GM13976 (cell line): ENCODE measurements around the gene LRRC37A3.
"Not testable (repeated sequence)": the region's sequence is repeated elsewhere in the genome, so short reads cannot be mapped to it uniquely, and the experiment has no call there.

ENCODE experiments used
- DNase-seq: peaks from one replicate; pipeline ENCODE4 v3.0.0; 2012; ENCODE audit warnings: low spot score
- in situ Hi-C: fragments of 300-500 bp; cut with MboI; formaldehyde crosslinking; loops from one replicate; pipeline ENCODE4 v1.12.0; 2022; ENCODE audit warnings: low sequenced_read_pairs, mixed read lengths, inconsistent platforms; ENCODE audit not compliant: unreplicated experiment

LRRC37A3 gene

GRCh38 chr17:64840960-64841359, 78.3 kb downstream of the LRRC37A3 start:
- DNase-seq, in situ Hi-C loops: not testable (repeated sequence)

GRCh38 chr17:64838513-64838912, 80.8 kb downstream of the LRRC37A3 start:
- in situ Hi-C loops, DNase-seq: not testable (repeated sequence)

GRCh38 chr17:64837018-64837761, 82.1 kb downstream of the LRRC37A3 start:
- in situ Hi-C loops, result not testable (repeated sequence)
- peak; percentile 88 for DNase-seq

DNA sequence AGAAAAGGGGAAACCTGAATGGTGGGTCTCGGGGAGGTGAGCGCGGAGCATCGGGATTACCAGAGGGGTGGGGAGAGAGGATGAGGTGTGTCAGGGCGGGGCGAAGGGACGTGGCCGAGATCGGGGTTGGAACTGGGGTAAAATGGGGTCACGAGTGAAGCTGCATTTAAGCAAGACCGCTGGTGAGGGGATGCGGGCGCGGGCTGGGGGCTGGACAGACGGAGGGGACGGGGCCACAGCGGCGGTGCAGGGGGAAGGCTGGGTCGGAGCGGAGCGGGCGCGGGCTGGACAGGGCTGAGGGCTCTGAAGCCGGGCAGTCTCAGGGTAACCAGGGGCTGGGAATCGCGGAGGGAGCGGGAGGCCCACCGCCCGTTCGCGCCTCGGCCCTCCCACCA, 82.7 kb downstream of the LRRC37A3 start:
- in situ Hi-C loops, result not testable (repeated sequence)

DNA sequence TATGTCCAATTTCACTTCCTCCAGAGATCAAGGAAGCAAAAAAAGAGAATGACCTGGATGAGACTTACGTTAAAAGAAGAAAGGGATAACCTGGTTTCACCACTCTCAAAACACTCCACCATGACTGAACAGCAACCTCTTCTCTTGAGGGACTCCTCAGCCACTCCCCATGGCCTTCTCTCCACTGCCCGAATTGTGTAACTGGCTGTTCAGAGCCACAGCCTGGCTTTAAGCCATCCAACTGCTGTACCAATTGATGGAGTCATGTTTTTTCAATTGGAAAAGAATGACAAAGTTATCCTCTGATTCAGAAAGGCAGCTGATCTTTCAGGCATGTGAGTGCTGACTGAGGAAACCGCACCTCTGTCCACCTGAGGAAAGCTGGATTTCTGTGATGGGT, 85.2 kb downstream of the LRRC37A3 start:
- DNase-seq, in situ Hi-C loops: not testable (repeated sequence)

More for the DNA sequence above, 82.7 kb downstream of the LRRC37A3 start:
- peak; percentile 19 for DNase-seq

- in situ Hi-C loops, DNase-seq: not testable (repeated sequence)
These were observed 88.6 kb downstream of the LRRC37A3 start for GRCh38 chr17:64830631-64831040.

DNA sequence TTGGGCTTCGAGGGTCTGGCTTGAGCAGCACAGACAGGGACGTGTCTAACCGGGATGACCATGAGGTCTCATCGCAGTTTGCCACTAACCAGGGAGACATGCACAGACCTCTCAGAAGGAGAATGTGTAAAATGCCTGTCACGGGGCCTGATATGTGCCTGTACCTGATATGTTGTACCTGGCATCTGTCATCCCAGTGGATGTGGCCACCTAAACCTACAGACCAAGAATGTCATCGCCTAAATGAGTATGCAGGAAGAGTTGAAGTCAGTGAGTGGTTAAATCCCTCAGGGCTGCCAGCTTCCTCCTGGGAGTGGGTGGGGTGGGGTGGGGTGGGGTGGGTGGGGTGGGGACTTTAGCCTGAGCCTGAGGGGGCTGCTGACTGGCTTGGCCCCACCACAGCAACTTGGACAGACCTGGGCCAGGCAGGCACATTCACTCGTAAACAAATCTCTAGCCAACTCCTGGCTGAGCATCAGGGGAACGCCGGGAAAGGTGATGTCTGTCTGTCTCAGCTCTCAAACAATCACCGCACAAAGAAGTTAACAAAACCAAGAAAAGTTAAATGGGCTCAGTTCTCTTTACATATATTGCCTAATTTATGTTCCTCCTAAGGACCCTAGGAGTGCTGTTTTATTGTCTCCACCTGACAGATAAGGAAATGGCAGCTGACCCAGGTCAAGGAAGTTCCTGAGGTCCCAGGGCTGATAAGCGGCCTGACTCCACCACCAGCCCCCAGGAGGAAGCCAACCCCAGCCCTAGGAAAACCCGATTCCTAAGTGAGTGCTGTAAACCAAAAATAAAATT, 89.3 kb downstream of the LRRC37A3 start:
- in situ Hi-C loops, DNase-seq: not testable (repeated sequence)

DNA sequence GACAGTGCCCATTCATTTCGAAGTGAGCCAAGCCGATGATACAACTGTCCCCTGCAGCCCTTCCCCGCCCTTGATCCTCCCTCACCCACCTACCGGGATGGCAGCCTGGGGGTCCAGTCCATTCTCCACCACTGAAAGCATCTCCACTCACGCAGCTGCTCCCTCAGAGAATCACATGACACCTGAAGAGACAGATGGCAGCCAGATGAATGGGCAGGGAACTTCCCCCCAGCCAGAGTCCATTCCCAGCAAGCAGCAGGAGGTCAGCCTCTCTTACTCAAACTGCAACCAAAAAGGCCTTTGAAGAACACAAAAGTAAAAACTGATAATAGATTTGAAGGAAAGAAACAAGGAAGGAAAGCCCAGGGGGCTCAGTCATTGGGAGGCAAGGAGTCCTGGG, 90.2 kb downstream of the LRRC37A3 start:
- in situ Hi-C loops, result not testable (repeated sequence)

GRCh38 chr17:64818904-64819303, 100.4 kb downstream of the LRRC37A3 start:
- DNase-seq, in situ Hi-C loops: not testable (repeated sequence)

More for the DNA sequence above, 90.2 kb downstream of the LRRC37A3 start:
- not testable (repeated sequence) for DNase-seq

DNA sequence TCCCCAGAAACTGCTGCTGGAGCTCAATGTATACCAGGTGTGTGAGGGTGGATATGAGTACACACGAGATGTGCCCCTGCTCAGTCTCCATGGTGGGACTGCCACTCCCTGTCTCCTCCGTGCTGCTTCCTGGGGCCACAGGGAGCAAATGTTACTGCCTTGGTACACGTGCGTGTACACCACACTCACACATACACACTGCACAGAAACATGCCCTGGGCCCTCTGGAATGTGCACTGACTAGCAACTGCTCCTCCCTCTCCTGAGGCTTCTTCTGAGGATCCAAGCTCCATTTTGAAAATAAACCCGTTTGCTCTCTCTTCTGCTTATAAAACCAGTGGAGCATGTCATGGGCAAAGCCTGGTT, 103.5 kb downstream of the LRRC37A3 start:
- in situ Hi-C loops, DNase-seq: not testable (repeated sequence)

- DNase-seq, in situ Hi-C loops: not testable (repeated sequence)
These were observed 104.1 kb downstream of the LRRC37A3 start for GRCh38 chr17:64814993-64815832.

- DNase-seq, result peak; percentile 47
- in situ Hi-C loops, result not testable (repeated sequence)
These were observed 110.9 kb downstream of the LRRC37A3 start for GRCh38 chr17:64808178-64808977.
